Gastrocnemius medialis (tissue), 4 donors: Measurements from ENCODE around the gene BHLHA15. TPM values are rescaled to one million over a fixed set of nuclear protein-coding genes. Genes with fewer than 3 reads are reported as not detected.

Experiments used
- ATAC-seq, 2 donors: fragments of 150-250 bp; one replicate each; pipeline ENCODE4 v1.9.1; 2016
- DNase-seq, 2 donors: peaks; one replicate each; pipeline ENCODE4 v3.0.0-alpha.2; 2019
- H3K27ac ChIP-seq, 4 donors: fragments of 200-600 bp; sonication (generic); 1 replicate in 1 of 4; 2 replicates in 3 of 4; pipeline ENCODE4 v1.5.1; 2016 to 2018; ENCODE audit warnings: mild to moderate bottlenecking in 2 of 4, moderate library complexity in 1 of 4
- H3K27me3 ChIP-seq, 3 donors: fragments of 200-600 bp; sonication (generic) in 2 of 3; 1 replicate in 1 of 3; 2 replicates in 2 of 3; pipeline versions ENCODE4 v1.5.1 to v1.6.0; 2016 to 2019; ENCODE audit warnings: mild to moderate bottlenecking in 1 of 3, moderate library complexity in 1 of 3
- H3K36me3 ChIP-seq, 2 donors: fragments of 200-600 bp; sonication (generic) in 1 of 2; one replicate each; pipeline ENCODE4 v1.5.1; 2017 to 2018
- H3K4me1 ChIP-seq, 2 donors: fragments of 200-600 bp; sonication (generic) in 1 of 2; one replicate each; pipeline ENCODE4 v1.5.1; 2016 to 2017; ENCODE audit warnings: mild to moderate bottlenecking in 2 of 2
- H3K4me3 ChIP-seq, 4 donors: fragments of 200-600 bp; sonication (generic) in 3 of 4; 1 replicate in 1 of 4; 2 replicates in 3 of 4; pipeline ENCODE4 v1.5.1; 2016 to 2019; ENCODE audit warnings: mild to moderate bottlenecking in 2 of 4
- H3K9me3 ChIP-seq, 3 donors: fragments of 200-600 bp; sonication (generic) in 2 of 3; 1 replicate in 1 of 3; 2 replicates in 2 of 3; pipeline ENCODE4 v1.5.1; 2016 to 2019
- POLR2A ChIP-seq, 2 donors: fragments of 450-650 bp; IDR thresholded peaks; one replicate each; pipeline ENCODE4 v1.6.1; 2017; ENCODE audit warnings: antibody characterized with exemption in 2 of 2, mild to moderate bottlenecking in 2 of 2, moderate library complexity in 2 of 2
- in situ Hi-C, 4 donors: fragments of 200-750 bp; cut with MboI; loops; one replicate each; pipeline versions ENCODE4 v1.15.0 to v1.8.0; 2017; ENCODE audit warnings: low sequenced_read_pairs in 4 of 4
- intact Hi-C: fragments of 100-400 bp; cut with DNase I; formaldehyde crosslinking; loops from one replicate; pipeline ENCODE4 v1.15.1; 2023; ENCODE audit warnings: low total_unique reads
- total RNA-seq, 4 donors: library from RNA; depleted of rRNA; stranded (reverse); fragments of >200 nt; gene quantifications; one replicate each; pipeline versions ENCODE4 v1.1.0 to v1.2.3, GENCODE V29; 2016
- TF ChIP-seq, protein P1 (sequence below), 5 experiments: fragments of 450-650 bp in 3 of 5; fragments of 200-600 bp in 2 of 5; sonication (generic) in 2 of 5; IDR thresholded peaks in 4 of 5; conservative IDR thresholded peaks in 1 of 5; 1 replicate in 4 of 5; 2 replicates in 1 of 5; pipeline ENCODE4 v1.5.1; 2016 to 2019; ENCODE audit warnings: antibody characterized with exemption in 5 of 5, mild to moderate bottlenecking in 3 of 5, moderate library complexity in 3 of 5

The BHLHA15 gene
- total RNA-seq, 4 donors from 2014 or later: 1.6 to 2.1 (median 1.8) TPM; not detected in 1

DNA sequence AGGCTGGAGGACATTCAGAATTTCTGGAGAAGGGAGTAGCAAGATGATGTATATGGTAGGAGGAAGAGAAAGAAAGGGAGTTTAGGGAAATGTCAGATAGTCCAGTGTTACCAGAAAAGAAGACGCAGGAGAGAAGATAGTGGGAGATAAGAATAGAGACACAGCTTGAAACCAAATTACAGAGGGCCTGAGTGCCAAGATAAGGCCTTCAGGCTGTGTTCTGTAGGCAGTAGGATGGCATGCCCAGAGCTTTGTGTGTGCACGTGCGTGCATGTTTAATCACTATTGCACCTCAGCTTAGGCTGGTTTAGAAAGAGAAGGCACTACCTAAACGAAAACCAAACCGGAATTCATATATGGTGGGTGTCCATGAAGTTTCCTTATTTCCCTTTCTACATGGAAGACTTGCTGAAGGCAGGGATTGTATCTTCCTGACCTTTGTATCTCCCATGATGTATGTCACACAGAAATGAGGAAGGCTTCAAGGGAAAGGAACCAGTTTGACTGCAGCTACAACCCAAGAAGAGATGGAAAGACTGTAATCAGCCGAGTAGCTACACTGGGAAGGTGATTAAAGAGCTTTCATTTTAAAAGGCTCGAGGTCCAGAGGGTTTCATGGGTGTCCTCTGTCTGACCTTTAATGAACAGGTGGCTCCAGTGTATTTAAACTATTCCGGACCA, 35.8 kb upstream of the BHLHA15 start:
- peaks cover 0 to 17% of the 10 kb centered on the region in 2 donors for H3K36me3 ChIP-seq

GRCh38 chr7:98177553-98177952, 33.7 kb upstream of the BHLHA15 start:
- in situ Hi-C loops (loop anchor here in 1 of 4 donors (10.0 kb wide), 1 partner anchor 107 kb away; the partner anchor contains the start of gene BRI3), intact Hi-C loops (loop anchor here (1.0 kb wide), 1 partner anchor 107 kb away; no protein-coding TSS in a partner anchor)
- Histone ChIP-seq H3K27ac (peak overlapping the region; percentile 89 to 95 (median 90)), H3K9me3 (no peaks in the 10 kb centered on the region), H3K36me3 (peaks cover 0 to 2% of the 10 kb centered on the region in 2 donors), H3K4me1 (peaks cover 49% of the 10 kb centered on the region in 2 donors), H3K4me3 (peak overlapping the region; percentile 36 to 54 (median 44)), H3K27me3 (no peaks in the 10 kb centered on the region)
- peak; percentile 70 for DNase-seq
- TF ChIP-seq, protein P1, sequence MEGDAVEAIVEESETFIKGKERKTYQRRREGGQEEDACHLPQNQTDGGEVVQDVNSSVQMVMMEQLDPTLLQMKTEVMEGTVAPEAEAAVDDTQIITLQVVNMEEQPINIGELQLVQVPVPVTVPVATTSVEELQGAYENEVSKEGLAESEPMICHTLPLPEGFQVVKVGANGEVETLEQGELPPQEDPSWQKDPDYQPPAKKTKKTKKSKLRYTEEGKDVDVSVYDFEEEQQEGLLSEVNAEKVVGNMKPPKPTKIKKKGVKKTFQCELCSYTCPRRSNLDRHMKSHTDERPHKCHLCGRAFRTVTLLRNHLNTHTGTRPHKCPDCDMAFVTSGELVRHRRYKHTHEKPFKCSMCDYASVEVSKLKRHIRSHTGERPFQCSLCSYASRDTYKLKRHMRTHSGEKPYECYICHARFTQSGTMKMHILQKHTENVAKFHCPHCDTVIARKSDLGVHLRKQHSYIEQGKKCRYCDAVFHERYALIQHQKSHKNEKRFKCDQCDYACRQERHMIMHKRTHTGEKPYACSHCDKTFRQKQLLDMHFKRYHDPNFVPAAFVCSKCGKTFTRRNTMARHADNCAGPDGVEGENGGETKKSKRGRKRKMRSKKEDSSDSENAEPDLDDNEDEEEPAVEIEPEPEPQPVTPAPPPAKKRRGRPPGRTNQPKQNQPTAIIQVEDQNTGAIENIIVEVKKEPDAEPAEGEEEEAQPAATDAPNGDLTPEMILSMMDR (IDR thresholded peaks at IDR 0.05 in 4 of 5, conservative IDR thresholded peaks at IDR 0.05 in 1 of 5): no peak
- TF ChIP-seq POLR2A (IDR thresholded peaks at IDR 0.05): peak; percentile 4 to 23
- peak; percentile 73 to 78 for ATAC-seq

More for the DNA sequence above, 35.8 kb upstream of the BHLHA15 start:
- Histone ChIP-seq H3K4me1 (peaks cover 52% of the 10 kb centered on the region in 2 donors), H3K27ac (peak overlapping the region; percentile 89 to 95 (median 90)), H3K27me3 (no peaks in the 10 kb centered on the region), H3K4me3 (no peak overlapping the region), H3K9me3 (no peaks in the 10 kb centered on the region)
- TF ChIP-seq, protein P1 (IDR thresholded peaks at IDR 0.05 in 4 of 5, conservative IDR thresholded peaks at IDR 0.05 in 1 of 5): no peak
- TF ChIP-seq POLR2A (IDR thresholded peaks at IDR 0.05): no peak
- intact Hi-C loops: no loop called here
- ATAC-seq: no peak
- no peak for DNase-seq
- in situ Hi-C loops: loop anchor here in 1 of 4 donors (10.0 kb wide), 1 partner anchor 109 kb away; the partner anchor contains the start of gene BRI3

DNA sequence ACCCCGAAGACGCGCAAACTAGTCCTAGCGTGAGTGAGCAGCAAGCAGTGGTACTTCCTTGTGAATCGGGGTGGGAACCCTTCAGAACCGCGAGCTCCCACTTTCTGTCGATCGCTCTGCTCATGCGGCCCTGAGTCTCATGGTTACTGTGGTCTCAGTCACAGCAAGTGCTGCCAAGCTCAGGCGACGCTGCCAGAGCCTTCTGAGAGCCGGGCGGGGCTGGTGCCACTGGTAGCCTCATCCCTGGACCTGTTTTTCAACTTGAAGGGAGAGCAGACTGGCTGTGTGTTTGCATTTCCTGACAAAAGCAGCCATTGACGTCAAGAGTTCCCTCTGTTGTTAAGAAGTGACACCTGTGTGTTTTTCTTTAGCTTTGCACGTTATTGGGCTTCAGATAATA, 32.9 kb upstream of the BHLHA15 start:
- no peaks in the 10 kb centered on the region for H3K9me3 ChIP-seq
- peak overlapping the region; percentile 36 to 54 (median 44) for H3K4me3 ChIP-seq
- no peaks in the 10 kb centered on the region for H3K36me3 ChIP-seq
- peak overlapping the region; percentile 89 to 95 (median 90) for H3K27ac ChIP-seq
- H3K27me3 ChIP-seq: no peaks in the 10 kb centered on the region
- H3K4me1 ChIP-seq: peaks cover 46 to 47% of the 10 kb centered on the region in 2 donors
- in situ Hi-C loops (loop anchor here in 1 of 4 donors (10.0 kb wide), 1 partner anchor 106 kb away; the partner anchor contains the start of gene BRI3), intact Hi-C loops (no loop called here)
- peak; percentile 50 to 51 for TF ChIP-seq POLR2A (IDR thresholded peaks at IDR 0.05)
- TF ChIP-seq, protein P1 (IDR thresholded peaks at IDR 0.05 in 4 of 5, conservative IDR thresholded peaks at IDR 0.05 in 1 of 5): no peak
- DNase-seq (peak; percentile 89 to 95), ATAC-seq (peak; percentile 65 to 72)

GRCh38 chr7:98178762-98179490, 32.3 kb upstream of the BHLHA15 start:
- peak; percentile 23 to 26 for ATAC-seq
- Histone ChIP-seq H3K9me3 (no peaks in the 10 kb centered on the region), H3K27ac (peak overlapping the region; percentile 89 to 95 (median 90)), H3K36me3 (no peaks in the 10 kb centered on the region), H3K4me3 (peak overlapping the region; percentile 36 to 54 (median 44)), H3K27me3 (no peaks in the 10 kb centered on the region), H3K4me1 (peaks cover 41 to 42% of the 10 kb centered on the region in 2 donors)
- in situ Hi-C loops: loop anchor here in 1 of 4 donors (10.0 kb wide), 1 partner anchor 106 kb away; the partner anchor contains the start of gene BRI3
- peak; percentile 47 to 62 for DNase-seq
- peak; percentile 40 to 62 for TF ChIP-seq POLR2A (IDR thresholded peaks at IDR 0.05)
- TF ChIP-seq, protein P1 (IDR thresholded peaks at IDR 0.05 in 4 of 5, conservative IDR thresholded peaks at IDR 0.05 in 1 of 5): no peak
- intact Hi-C loops: no loop called here
